GM12878 (cell line): Measurements from ENCODE around the gene TULP4. TPM values are rescaled to one million over a fixed set of nuclear protein-coding genes. Genes with fewer than 3 reads are reported as not detected.

ENCODE experiments used
- ATAC-seq: fragments of 200-7000 bp; cut with Tn5 transposase; 3 replicates; pipeline ENCODE4 v1.9.1; 2020; ENCODE audit warnings: mild to moderate bottlenecking, moderate library complexity
- BruUV-seq: library from RNA; stranded (reverse); fragments of 400-500 nt; replicated peaks from 2 replicates; lab custom pipeline; 2021; lab: Mats Ljungman, UMichigan
- CTCF ChIA-PET: fragments of 300-600 bp; sonication (Branson Sonifier 250); formaldehyde crosslinking; extraction: SDS; loops from one replicate; lab custom pipeline; 2021; ENCODE audit warnings: inconsistent platforms; lab: Yijun Ruan, JAX
- POLR2A ChIA-PET: fragments of 350-600 bp; formaldehyde crosslinking; extraction: SDS; loops from one replicate; lab custom pipeline; 2021; ENCODE audit warnings: inconsistent platforms; lab: Charles Lee
- RAD21 ChIA-PET: fragments of 300-600 bp; sonication (Branson Sonifier 250); formaldehyde crosslinking; loops from one replicate; lab custom pipeline; 2023; ENCODE audit warnings: antibody characterized with exemption; ENCODE audit not compliant: unreplicated experiment; lab: Charles Lee
- SMC1A ChIA-PET: fragments of 300-600 bp; sonication (Branson Sonifier 250); formaldehyde crosslinking; loops from one replicate; lab custom pipeline; 2023; ENCODE audit not compliant: unreplicated experiment, uncharacterized antibody; lab: Charles Lee
- DNase-seq: peaks from one replicate; pipeline ENCODE4 v3.0.0-alpha.2; 2011; ENCODE audit warnings: low read depth, low spot score
- FAIRE-seq: peaks from 3 replicates; lab custom pipeline; 2011; peaks lifted over from hg19 to GRCh38; lab: Jason Lieb, UNC
- H2AFZ ChIP-seq: 2 replicates; pipeline ENCODE4 v1.6.0; 2011; ENCODE audit warnings: low read depth, low read length, control low read depth; ENCODE audit not compliant: control insufficient read depth
- H3K27ac ChIP-seq: 2 replicates; pipeline ENCODE4 v1.5.1; 2011; ENCODE audit warnings: control low read depth; ENCODE audit not compliant: control insufficient read depth, insufficient read depth
- H3K27me3 ChIP-seq, 2 experiments: replicated peaks in 1 of 2; 2 replicates each; pipeline versions ENCODE4 v1.6.0 to v1.6.1; 2011; ENCODE audit warnings: low read length in 1 of 2; ENCODE audit not compliant: control insufficient read depth in 2 of 2, insufficient read depth in 2 of 2
- H3K36me3 ChIP-seq, 2 experiments: 2 replicates each; pipeline ENCODE4 v1.5.1; 2011; ENCODE audit warnings: low read length in 1 of 2; ENCODE audit not compliant: control insufficient read depth in 2 of 2, insufficient read depth in 2 of 2
- H3K4me1 ChIP-seq: 2 replicates; pipeline ENCODE4 v1.6.1; 2011; ENCODE audit warnings: mild to moderate bottlenecking, low read length, moderate library complexity, mixed read lengths; ENCODE audit not compliant: control insufficient read depth, insufficient read depth
- H3K4me2 ChIP-seq: 2 replicates; pipeline ENCODE4 v1.6.0; 2011; ENCODE audit warnings: control low read depth; ENCODE audit not compliant: control insufficient read depth, insufficient read depth
- H3K4me3 ChIP-seq: fragments of 200-600 bp; sonication (generic); 2 replicates; pipeline ENCODE4 v1.5.1; 2016
- H3K79me2 ChIP-seq: 2 replicates; pipeline ENCODE4 v1.6.0; 2011; ENCODE audit warnings: low read length; ENCODE audit not compliant: control insufficient read depth, insufficient read depth
- H3K9ac ChIP-seq: 2 replicates; pipeline ENCODE4 v1.8.0; 2011; ENCODE audit warnings: low read length, control low read depth, mixed read lengths; ENCODE audit not compliant: control insufficient read depth, insufficient read depth
- H3K9me3 ChIP-seq: replicated peaks from 3 replicates; pipeline ENCODE4 v1.5.1; 2011; ENCODE audit warnings: mild to moderate bottlenecking, low read length; ENCODE audit not compliant: control insufficient read depth, insufficient read depth
- H4K20me1 ChIP-seq: 2 replicates; pipeline ENCODE4 v1.6.0; 2011; ENCODE audit not compliant: control insufficient read depth, insufficient read depth
- GABPA ChIP-seq: IDR thresholded peaks from 2 replicates; pipeline ENCODE4 v1.6.1; 2014; ENCODE audit warnings: antibody characterized with exemption, low read depth, mild to moderate bottlenecking, inconsistent platforms
- SREBF1 ChIP-seq: IDR thresholded peaks from 2 replicates; pipeline ENCODE4 v1.6.1; 2012; ENCODE audit warnings: mild to moderate bottlenecking, low read length
- SREBF2 ChIP-seq: IDR thresholded peaks from 2 replicates; pipeline ENCODE4 v1.6.1; 2012; ENCODE audit warnings: mild to moderate bottlenecking, low read length
- SUPT20H ChIP-seq: IDR thresholded peaks from 2 replicates; pipeline ENCODE4 v1.6.1; 2011; ENCODE audit warnings: low read depth, mild to moderate bottlenecking, low read length, moderate library complexity, borderline replicate concordance; ENCODE audit not compliant: control insufficient read depth
- WGBS: methylation state at CpG from one replicate; pipeline ENCODE4 v1.1.6; 2016; ENCODE audit warnings: low lambda C conversion rate; ENCODE audit not compliant: insufficient replicate concordance, insufficient coverage; ENCODE audit errors: missing lambda C conversion rate; 5-methylcytosine and 5-hydroxymethylcytosine counted together
- in situ Hi-C: fragments of 300-500 bp; cut with MboI; formaldehyde crosslinking; loops from 9 replicates; pipeline ENCODE4 v1.14.3; 2018; ENCODE audit warnings: mixed read lengths
- intact Hi-C: fragments of 100-400 bp; cut with micrococcal nuclease; formaldehyde crosslinking; loops from one replicate; pipeline ENCODE4 v1.14.2; 2022; ENCODE audit not compliant: unreplicated experiment
- polyA plus RNA-seq, 11 experiments: library from polyadenylated mRNA; depleted of rRNA in 4 of 11; unstranded in 6 of 11; stranded (reverse) in 5 of 11; fragments of >200 nt; fragmentation: Nextera tagmentation in 4 of 11; fragmentation: Illumina TruSeq in 1 of 11; extraction: Ambion mirVana in 4 of 11; extraction: Trizol in 1 of 11; gene quantifications; 1 replicate in 1 of 11; 2 replicates in 10 of 11; pipeline versions ENCODE4 v1.2.1 to v1.2.3, GENCODE V29; 2011 to 2016; ENCODE audit warnings: inconsistent platforms in 2 of 11, missing spikeins in 2 of 11, low read depth in 1 of 11
- total RNA-seq, 4 experiments: library from RNA; depleted of rRNA in 3 of 4; stranded (reverse); fragments of >200 nt in 3 of 4; fragmentation: Illumina TruSeq in 1 of 4; extraction: Trizol in 1 of 4; gene quantifications; 2 replicates each; pipeline versions ENCODE4 v1.2.1 to v1.2.3, GENCODE V29; 2013 to 2021
- TF ChIP-seq, protein P1 (sequence below): fragments of 450-650 bp; IDR thresholded peaks from 2 replicates; pipeline ENCODE4 v1.6.1; 2017; ENCODE audit warnings: mild to moderate bottlenecking, moderate library complexity
- TF ChIP-seq, protein P2 (sequence below): fragments of 450-650 bp; IDR thresholded peaks from 2 replicates; pipeline ENCODE4 v1.6.1; 2017; ENCODE audit warnings: mild to moderate bottlenecking, moderate library complexity
- TF ChIP-seq, protein P3 (sequence below): IDR thresholded peaks from 2 replicates; pipeline ENCODE4 v1.6.1; 2012; ENCODE audit warnings: low read depth, low read length, improper control_type of control experiment

Gene TULP4
- total and polyA plus RNA-seq, 10 of the 15 experiments (the other 5 are each of a cell fraction or from before 2014, with no cell fraction given) = 0.73 to 31.8 (median 14.0) TPM

DNA sequence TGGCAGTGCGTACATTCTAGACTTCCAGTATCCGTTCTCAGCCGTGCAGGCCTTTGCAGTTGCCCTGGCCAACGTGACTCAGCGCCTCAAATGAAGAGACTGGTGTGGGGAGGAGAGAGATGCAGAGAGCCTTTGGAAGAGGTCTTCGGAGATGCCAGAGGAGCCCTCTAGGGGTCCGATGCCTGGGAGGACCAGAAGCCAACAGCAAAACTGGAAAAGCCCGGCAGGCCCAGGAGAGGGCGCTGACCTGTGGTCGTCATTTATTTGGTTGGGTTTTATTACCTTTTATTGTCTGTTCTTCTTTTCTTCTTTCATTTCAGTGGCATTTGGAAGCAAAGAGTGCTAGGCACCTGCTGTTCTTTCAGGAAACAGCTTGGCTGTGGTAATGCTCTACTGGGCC, 194.3 kb downstream of the TULP4 start:
- Histone ChIP-seq H3K27ac (no peak overlapping the region), H3K79me2 (no peaks in the 10 kb centered on the region), H3K4me1 (no peaks in the 10 kb centered on the region), H3K4me2 (no peak overlapping the region), H3K9ac (no peak overlapping the region), H3K27me3 (no peaks in the 10 kb centered on the region), H3K9me3 (no peaks in the 10 kb centered on the region), H2AFZ (no peak overlapping the region), H3K36me3 (peaks cover 0 to 8% of the 10 kb centered on the region in 2 experiments; a peak in 3 of 4 replicates), H4K20me1 (no peaks in the 10 kb centered on the region), H3K4me3 (no peak overlapping the region)
- ATAC-seq (no peak), FAIRE-seq (no peak), DNase-seq (no peak)
- no peak for TF ChIP-seq GABPA
- TF ChIP-seq, protein P1, sequence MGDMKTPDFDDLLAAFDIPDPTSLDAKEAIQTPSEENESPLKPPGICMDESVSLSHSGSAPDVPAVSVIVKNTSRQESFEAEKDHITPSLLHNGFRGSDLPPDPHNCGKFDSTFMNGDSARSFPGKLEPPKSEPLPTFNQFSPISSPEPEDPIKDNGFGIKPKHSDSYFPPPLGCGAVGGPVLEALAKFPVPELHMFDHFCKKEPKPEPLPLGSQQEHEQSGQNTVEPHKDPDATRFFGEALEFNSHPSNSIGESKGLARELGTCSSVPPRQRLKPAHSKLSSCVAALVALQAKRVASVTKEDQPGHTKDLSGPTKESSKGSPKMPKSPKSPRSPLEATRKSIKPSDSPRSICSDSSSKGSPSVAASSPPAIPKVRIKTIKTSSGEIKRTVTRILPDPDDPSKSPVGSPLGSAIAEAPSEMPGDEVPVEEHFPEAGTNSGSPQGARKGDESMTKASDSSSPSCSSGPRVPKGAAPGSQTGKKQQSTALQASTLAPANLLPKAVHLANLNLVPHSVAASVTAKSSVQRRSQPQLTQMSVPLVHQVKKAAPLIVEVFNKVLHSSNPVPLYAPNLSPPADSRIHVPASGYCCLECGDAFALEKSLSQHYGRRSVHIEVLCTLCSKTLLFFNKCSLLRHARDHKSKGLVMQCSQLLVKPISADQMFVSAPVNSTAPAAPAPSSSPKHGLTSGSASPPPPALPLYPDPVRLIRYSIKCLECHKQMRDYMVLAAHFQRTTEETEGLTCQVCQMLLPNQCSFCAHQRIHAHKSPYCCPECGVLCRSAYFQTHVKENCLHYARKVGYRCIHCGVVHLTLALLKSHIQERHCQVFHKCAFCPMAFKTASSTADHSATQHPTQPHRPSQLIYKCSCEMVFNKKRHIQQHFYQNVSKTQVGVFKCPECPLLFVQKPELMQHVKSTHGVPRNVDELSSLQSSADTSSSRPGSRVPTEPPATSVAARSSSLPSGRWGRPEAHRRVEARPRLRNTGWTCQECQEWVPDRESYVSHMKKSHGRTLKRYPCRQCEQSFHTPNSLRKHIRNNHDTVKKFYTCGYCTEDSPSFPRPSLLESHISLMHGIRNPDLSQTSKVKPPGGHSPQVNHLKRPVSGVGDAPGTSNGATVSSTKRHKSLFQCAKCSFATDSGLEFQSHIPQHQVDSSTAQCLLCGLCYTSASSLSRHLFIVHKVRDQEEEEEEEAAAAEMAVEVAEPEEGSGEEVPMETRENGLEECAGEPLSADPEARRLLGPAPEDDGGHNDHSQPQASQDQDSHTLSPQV = no peak
- ChIA-PET CTCF (no interaction called here), RAD21 (no interaction called here), SMC1A (interaction anchor here (0.8 kb wide), 1 partner anchor 11 kb away, joined by 4 read pairs; no protein-coding TSS in a partner anchor), POLR2A (interaction anchor here (0.6 kb wide), 3 partner anchors 24 to 153 kb away, joined by 3 to 4 read pairs (median 3); no protein-coding TSS in a partner anchor)
- no TSS peak for BruUV-seq
- intact Hi-C loops (no loop called here), in situ Hi-C loops (no loop called here)
- WGBS = 99% methylated on average over 10 of the region's 10 CpGs

DNA sequence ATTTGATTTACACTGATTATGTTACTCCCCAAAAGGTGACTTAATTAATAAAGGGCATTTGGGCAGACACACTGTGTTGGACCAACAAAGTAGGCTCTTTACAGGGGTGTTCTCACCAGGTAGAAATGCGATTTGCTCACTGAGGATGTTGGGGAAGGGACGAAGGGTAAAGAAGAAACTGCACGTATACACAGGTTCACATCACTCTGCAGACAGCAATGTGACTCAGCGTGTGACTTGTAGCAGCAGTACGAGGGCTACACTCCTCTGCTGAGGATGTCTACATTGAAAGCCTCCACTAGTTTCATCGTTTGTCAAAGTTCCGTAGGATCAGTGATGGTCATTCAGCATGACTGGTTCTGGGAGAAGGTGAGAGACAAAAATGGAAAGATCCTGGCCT, 194.9 kb downstream of the TULP4 start:
- no peak for FAIRE-seq
- BruUV-seq = no TSS peak
- intact Hi-C loops = no loop called here
- WGBS = 99% methylated on average over 7 of the region's 7 CpGs
- Histone ChIP-seq H3K9me3 (no peaks in the 10 kb centered on the region), H3K27me3 (no peaks in the 10 kb centered on the region), H3K27ac (no peak overlapping the region), H4K20me1 (no peaks in the 10 kb centered on the region), H3K9ac (no peak overlapping the region), H3K36me3 (peaks cover 0 to 5% of the 10 kb centered on the region in 2 experiments; a peak in 3 of 4 replicates), H3K79me2 (no peaks in the 10 kb centered on the region), H3K4me2 (no peak overlapping the region), H2AFZ (no peak overlapping the region), H3K4me1 (no peaks in the 10 kb centered on the region), H3K4me3 (no peak overlapping the region)
- in situ Hi-C loops = no loop called here
- ChIA-PET RAD21 (no interaction called here), CTCF (no interaction called here), SMC1A (interaction anchor here (1.4 kb wide), 1 partner anchor 12 kb away, joined by 4 read pairs; no protein-coding TSS in a partner anchor), POLR2A (no interaction called here)
- no peak for ATAC-seq
- TF ChIP-seq, protein P2, sequence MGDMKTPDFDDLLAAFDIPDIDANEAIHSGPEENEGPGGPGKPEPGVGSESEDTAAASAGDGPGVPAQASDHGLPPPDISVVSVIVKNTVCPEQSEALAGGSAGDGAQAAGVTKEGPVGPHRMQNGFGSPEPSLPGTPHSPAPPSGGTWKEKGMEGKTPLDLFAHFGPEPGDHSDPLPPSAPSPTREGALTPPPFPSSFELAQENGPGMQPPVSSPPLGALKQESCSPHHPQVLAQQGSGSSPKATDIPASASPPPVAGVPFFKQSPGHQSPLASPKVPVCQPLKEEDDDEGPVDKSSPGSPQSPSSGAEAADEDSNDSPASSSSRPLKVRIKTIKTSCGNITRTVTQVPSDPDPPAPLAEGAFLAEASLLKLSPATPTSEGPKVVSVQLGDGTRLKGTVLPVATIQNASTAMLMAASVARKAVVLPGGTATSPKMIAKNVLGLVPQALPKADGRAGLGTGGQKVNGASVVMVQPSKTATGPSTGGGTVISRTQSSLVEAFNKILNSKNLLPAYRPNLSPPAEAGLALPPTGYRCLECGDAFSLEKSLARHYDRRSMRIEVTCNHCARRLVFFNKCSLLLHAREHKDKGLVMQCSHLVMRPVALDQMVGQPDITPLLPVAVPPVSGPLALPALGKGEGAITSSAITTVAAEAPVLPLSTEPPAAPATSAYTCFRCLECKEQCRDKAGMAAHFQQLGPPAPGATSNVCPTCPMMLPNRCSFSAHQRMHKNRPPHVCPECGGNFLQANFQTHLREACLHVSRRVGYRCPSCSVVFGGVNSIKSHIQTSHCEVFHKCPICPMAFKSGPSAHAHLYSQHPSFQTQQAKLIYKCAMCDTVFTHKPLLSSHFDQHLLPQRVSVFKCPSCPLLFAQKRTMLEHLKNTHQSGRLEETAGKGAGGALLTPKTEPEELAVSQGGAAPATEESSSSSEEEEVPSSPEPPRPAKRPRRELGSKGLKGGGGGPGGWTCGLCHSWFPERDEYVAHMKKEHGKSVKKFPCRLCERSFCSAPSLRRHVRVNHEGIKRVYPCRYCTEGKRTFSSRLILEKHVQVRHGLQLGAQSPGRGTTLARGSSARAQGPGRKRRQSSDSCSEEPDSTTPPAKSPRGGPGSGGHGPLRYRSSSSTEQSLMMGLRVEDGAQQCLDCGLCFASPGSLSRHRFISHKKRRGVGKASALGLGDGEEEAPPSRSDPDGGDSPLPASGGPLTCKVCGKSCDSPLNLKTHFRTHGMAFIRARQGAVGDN = no peak
- TF ChIP-seq SREBF2 (no peak), SUPT20H (no peak), SREBF1 (no peak)
- TF ChIP-seq, protein P3, sequence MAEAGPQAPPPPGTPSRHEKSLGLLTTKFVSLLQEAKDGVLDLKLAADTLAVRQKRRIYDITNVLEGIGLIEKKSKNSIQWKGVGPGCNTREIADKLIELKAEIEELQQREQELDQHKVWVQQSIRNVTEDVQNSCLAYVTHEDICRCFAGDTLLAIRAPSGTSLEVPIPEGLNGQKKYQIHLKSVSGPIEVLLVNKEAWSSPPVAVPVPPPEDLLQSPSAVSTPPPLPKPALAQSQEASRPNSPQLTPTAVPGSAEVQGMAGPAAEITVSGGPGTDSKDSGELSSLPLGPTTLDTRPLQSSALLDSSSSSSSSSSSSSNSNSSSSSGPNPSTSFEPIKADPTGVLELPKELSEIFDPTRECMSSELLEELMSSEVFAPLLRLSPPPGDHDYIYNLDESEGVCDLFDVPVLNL = no peak
- TF ChIP-seq, all 136 proteins: peak for 0
- no peak for DNase-seq
